ENCODE measurements around the gene NUP93. TPM values are rescaled to one million over a fixed set of nuclear protein-coding genes. Genes with fewer than 3 reads are reported as not detected.

The NUP93 gene
- total RNA-seq, 2 experiments from 2014 or later = 45.6 to 47.2 TPM

- Mint-ChIP-seq H3K27me3 (no peaks in the 10 kb centered on the region), H3K9me3 (no peaks in the 10 kb centered on the region), H3K36me3 (ENCODE audit: low read depth) (no peaks in the 10 kb centered on the region), H3K4me3 (no peak overlapping the region), H3K27ac (no peak overlapping the region), H3K4me1 (ENCODE audit: low read depth) (peaks cover 6% of the 10 kb centered on the region)
- no peak overlapping the region for H3K27ac ChIP-seq (ENCODE audit: low read depth in 1 of 2, low read length in 2 of 2)
- intact Hi-C loops (cut with DNase I, micrococcal nuclease) = loop anchor here (5.0 to 10.0 kb wide), 4 partner anchors 63 to 298 kb away; partner anchors contain the start of gene HERPUD1 (in 2 of the 2)
- DNase-seq (peak in 4 of 14 experiments; percentile 17 to 74 (median 46)), ATAC-seq (ENCODE audit: poor library complexity) (no peak)
- CTCF ChIA-PET = no interaction called here
- peaks cover 15% of the 10 kb centered on the region for H3K4me1 ChIP-seq (ENCODE audit: insufficient read depth, low read length)
- H3K9me3 ChIP-seq (ENCODE audit: control insufficient read depth in 1 of 2, insufficient read depth in 1 of 2, low read length in 2 of 2) = no peaks in the 10 kb centered on the region
- no peak overlapping the region for H3K4me3 ChIP-seq (ENCODE audit: low read length)
- no peaks in the 10 kb centered on the region for H3K27me3 ChIP-seq (ENCODE audit: control insufficient read depth in 1 of 2, insufficient read depth in 2 of 2, low read length in 2 of 2)
- H3K36me3 ChIP-seq (ENCODE audit: insufficient read depth, low read length) = no peaks in the 10 kb centered on the region
- no peak for TF ChIP-seq CTCF (IDR thresholded peaks at IDR 0.05)
- POLR2A ChIA-PET = no interaction called here
Measured at GRCh38 chr16:56869513-56870275, 139.8 kb downstream of the NUP93 start.

- Mint-ChIP-seq H3K9me3 (no peaks in the 10 kb centered on the region), H3K36me3 (ENCODE audit: low read depth) (no peaks in the 10 kb centered on the region), H3K4me3 (no peak overlapping the region), H3K27ac (no peak overlapping the region), H3K27me3 (no peaks in the 10 kb centered on the region), H3K4me1 (ENCODE audit: low read depth) (peaks cover 6% of the 10 kb centered on the region)
- ChIA-PET CTCF (no interaction called here), POLR2A (no interaction called here)
- no peak for TF ChIP-seq CTCF (IDR thresholded peaks at IDR 0.05)
- Histone ChIP-seq H3K9me3 (ENCODE audit: control insufficient read depth in 1 of 2, insufficient read depth in 1 of 2, low read length in 2 of 2) (no peaks in the 10 kb centered on the region), H3K4me3 (ENCODE audit: low read length) (no peak overlapping the region), H3K4me1 (ENCODE audit: insufficient read depth, low read length) (peaks cover 13% of the 10 kb centered on the region), H3K27me3 (ENCODE audit: control insufficient read depth in 1 of 2, insufficient read depth in 2 of 2, low read length in 2 of 2) (no peaks in the 10 kb centered on the region), H3K36me3 (ENCODE audit: insufficient read depth, low read length) (no peaks in the 10 kb centered on the region), H3K27ac (ENCODE audit: low read depth in 1 of 2, low read length in 2 of 2) (no peak overlapping the region)
- intact Hi-C loops (cut with DNase I, micrococcal nuclease) = no loop called here
- no peak for ATAC-seq (ENCODE audit: poor library complexity)
- no peak for DNase-seq
Measured at GRCh38 chr16:56870276-56870888, 140.5 kb downstream of the NUP93 start.

GRCh38 chr16:56871172-56871593 is 141.3 kb downstream of the NUP93 start:
- H3K4me1 ChIP-seq (ENCODE audit: insufficient read depth, low read length) = peaks cover 13% of the 10 kb centered on the region
- CTCF ChIA-PET = no interaction called here
- Mint-ChIP-seq H3K4me3 (no peak overlapping the region), H3K27ac (no peak overlapping the region), H3K4me1 (ENCODE audit: low read depth) (peaks cover 6% of the 10 kb centered on the region), H3K27me3 (no peaks in the 10 kb centered on the region), H3K36me3 (ENCODE audit: low read depth) (no peaks in the 10 kb centered on the region), H3K9me3 (no peaks in the 10 kb centered on the region)
- TF ChIP-seq CTCF (IDR thresholded peaks at IDR 0.05) = no peak
- DNase-seq (peak in 2 of 14 experiments; percentile 36 to 47), ATAC-seq (ENCODE audit: poor library complexity) (no peak)
- no peaks in the 10 kb centered on the region for H3K9me3 ChIP-seq (ENCODE audit: control insufficient read depth in 1 of 2, insufficient read depth in 1 of 2, low read length in 2 of 2)
- no peaks in the 10 kb centered on the region for H3K36me3 ChIP-seq (ENCODE audit: insufficient read depth, low read length)
- intact Hi-C loops (cut with DNase I, micrococcal nuclease) = no loop called here
- H3K27ac ChIP-seq (ENCODE audit: low read depth in 1 of 2, low read length in 2 of 2) = no peak overlapping the region
- no peaks in the 10 kb centered on the region for H3K27me3 ChIP-seq (ENCODE audit: control insufficient read depth in 1 of 2, insufficient read depth in 2 of 2, low read length in 2 of 2)
- POLR2A ChIA-PET = no interaction called here
- H3K4me3 ChIP-seq (ENCODE audit: low read length) = no peak overlapping the region

Measured in CD4-positive, alpha-beta T cell (primary cell).